GM12873 (cell line): ENCODE results near the gene ZNF606.
A peak's percentile ranks its signal among the peaks of the same experiment; 100 is the strongest.

ENCODE experiments used
- TF ChIP-seq, protein P1 (sequence below): IDR thresholded peaks from 2 replicates; pipeline ENCODE4 v1.5.1; 2012; ENCODE audit warnings: low read depth, mild to moderate bottlenecking, moderate library complexity, low read length, control low read depth; ENCODE audit not compliant: insufficient read depth; ENCODE audit errors: missing control alignments

Gene ZNF606

DNA sequence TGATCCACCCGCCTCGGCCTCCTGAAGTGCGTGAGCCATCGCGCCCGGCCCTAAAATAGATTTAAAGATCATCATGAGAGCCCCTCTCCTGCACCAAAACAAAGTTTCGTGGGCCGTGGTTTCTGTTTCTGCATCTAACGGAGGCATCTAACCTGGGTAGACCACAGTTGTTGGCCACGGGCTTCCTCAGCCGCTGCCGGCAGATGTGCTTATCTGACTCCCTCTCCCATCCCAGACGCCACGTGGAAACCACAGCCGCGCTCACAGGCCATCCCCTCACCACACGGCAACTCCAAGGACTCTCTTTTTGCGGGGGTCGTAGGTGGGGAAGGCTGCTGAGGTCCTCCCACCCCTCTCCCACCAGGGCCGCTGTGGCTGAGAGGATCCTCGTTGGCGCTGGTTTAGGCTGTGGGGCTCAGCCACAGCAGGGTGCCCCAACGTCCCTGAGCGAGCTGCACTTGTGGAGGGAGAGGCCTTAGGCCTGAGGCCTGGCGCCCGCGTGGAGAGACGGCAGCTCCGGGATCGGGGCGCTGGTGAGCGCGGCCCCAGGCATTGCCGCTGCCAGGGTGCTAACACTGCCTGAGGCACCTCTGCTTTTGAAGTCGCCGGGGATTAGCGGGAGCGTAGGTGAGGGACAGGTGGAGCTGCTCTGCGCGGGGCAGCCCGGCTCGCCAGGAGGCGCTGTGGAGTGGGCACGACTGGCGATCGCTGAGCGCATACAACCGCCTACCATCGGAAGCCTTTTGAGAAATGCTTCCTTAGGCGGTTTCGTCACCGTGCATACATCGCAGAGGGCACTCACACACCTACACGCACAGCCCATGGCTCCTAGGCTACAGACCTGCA, 40.1 kb upstream of the ZNF606 start:
- TF ChIP-seq, protein P1, sequence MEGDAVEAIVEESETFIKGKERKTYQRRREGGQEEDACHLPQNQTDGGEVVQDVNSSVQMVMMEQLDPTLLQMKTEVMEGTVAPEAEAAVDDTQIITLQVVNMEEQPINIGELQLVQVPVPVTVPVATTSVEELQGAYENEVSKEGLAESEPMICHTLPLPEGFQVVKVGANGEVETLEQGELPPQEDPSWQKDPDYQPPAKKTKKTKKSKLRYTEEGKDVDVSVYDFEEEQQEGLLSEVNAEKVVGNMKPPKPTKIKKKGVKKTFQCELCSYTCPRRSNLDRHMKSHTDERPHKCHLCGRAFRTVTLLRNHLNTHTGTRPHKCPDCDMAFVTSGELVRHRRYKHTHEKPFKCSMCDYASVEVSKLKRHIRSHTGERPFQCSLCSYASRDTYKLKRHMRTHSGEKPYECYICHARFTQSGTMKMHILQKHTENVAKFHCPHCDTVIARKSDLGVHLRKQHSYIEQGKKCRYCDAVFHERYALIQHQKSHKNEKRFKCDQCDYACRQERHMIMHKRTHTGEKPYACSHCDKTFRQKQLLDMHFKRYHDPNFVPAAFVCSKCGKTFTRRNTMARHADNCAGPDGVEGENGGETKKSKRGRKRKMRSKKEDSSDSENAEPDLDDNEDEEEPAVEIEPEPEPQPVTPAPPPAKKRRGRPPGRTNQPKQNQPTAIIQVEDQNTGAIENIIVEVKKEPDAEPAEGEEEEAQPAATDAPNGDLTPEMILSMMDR, result peak; percentile 14

DNA sequence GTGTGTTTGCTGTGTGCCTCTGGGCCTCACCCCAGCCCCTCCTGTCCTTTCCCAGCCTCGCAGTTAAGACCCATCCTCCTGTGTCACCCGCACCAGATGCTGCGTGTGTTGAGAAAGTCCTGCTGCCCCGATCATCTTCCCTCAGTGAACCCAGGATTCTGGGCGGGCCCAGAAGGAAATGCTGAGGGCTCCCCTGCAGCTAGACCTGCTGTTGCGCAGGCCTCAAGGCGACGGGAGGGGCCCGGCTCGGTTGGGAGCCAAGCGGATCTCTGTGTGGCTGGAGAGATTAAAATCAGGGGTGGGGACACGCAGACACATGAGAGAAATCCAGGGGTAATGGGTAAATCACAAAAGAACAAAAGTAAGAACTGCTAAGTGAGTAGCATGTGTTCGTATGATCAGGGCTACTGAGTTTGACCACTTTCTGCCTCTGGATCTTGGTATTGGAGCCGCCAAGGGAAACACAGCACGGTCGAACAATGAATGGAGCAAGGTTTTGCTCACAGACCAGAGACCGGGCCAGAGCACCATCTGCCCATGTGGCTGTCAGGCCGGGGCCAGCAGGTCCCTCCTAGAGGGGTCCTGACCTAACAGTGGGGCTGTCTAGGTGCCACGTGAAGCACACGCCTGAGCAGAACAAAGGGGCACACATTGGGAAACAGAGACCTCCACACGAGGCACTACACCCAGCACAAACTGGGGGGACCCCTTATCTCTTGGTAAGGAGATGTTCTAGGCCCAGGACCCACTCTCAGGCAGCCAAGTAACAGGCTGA, 38.3 kb upstream of the ZNF606 start:
- TF ChIP-seq, protein P1, result no peak

DNA sequence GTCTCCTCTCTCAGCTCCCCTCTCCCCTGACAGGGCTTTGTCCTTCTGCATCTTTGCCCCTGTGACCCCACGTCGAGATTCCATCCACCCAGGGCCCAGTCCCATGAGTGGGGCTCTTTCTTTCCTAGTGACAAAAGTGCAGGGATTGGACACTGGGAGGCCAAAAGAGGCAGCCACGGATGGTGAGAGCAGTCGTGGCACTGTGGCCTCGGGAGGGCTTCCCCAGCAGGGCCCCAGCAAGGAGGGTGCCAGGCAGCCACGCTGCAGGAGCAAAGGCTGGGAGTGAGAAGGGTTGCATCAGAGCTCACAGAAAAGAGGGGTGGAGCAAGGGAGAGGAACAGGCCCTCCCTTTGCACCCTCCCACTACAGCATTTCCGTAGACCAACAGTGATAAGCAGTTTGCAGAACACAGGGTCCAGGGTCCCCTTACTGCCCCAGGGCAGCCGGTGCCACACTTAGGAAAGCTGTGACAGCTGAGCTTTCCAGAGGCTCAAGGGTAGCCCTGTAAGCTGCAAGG, 36.1 kb upstream of the ZNF606 start:
- TF ChIP-seq, protein P1, result no peak

DNA sequence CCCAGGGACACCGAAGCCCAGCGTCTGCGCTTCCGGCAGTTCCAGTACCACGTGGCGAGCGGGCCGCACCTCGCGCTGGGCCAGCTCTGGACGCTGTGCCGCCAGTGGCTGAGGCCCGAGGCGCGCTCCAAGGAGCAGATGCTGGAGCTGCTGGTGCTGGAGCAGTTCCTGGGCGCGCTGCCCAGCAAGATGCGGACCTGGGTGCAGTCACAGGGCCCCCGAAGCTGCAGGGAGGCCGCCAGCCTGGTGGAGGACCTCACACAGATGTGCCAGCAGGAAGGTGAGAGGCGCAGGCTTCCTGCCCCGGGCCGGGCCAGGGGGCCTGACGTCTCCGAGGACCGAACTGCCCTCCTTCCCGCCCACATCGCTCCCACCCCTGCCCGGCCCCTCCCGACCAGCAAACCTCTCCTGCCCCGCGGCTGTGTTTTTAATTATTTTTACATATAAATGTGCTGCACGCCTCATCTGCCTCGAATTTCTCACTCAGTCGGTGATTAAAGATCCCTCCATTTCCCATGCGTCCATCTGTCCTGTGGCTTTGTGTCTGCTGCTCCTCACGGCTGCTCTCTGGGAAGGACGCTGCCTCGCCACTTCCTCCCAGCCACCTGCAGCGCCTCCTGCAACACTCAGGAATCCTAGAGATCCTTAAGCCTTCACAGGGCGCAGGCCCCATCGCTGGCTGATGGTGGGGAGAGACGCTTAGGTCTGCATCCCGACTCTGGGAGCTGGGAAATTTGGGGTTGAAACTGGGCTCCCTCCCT, 35.5 kb upstream of the ZNF606 start:
- TF ChIP-seq, protein P1, result no peak

DNA sequence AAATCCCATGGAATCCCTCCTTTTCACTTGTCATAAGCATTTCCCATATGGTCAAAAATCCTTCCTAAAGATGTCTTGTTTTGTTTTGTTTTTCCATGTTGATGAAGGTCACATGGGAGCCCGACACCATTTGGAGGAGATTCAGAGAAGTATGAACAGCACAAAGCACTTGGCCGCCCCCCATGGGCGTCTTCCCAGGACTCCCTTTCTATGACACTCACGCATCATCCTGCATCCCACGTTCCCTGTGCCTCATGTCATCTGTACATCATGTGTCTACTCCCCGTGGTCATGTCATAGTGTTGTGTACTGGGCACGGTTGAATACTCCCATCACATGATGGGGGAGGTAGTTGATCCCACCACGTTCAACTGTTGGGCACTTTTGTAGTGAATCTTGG, 33.2 kb upstream of the ZNF606 start:
- TF ChIP-seq, protein P1, result no peak

DNA sequence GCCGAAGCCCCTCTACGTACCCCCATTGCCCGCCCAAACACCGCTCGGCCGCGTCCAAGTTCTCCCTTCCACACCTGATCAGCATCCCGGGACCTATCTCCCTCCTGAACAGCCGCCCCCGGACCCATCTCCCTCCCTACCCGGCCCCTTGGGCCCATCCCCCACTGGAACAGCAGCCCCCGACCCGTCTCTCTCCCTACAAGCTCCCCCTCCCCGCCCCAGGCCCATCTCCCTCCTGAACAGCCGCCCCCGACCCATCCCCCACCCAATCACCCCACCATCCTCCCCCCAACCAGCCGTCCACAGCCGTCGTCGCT, 31.8 kb upstream of the ZNF606 start:
- TF ChIP-seq, protein P1, result no peak
